SIG-M5 treated with dmso at 0.1 percent for 504 hours (cell line): Measurements from ENCODE around the gene USP14.

Source experiments
- DNase-seq: peaks from one replicate; lab custom pipeline; 2025; ENCODE audit not compliant: unreplicated experiment; lab: John Stamatoyannopoulos, UW

USP14 gene

GRCh38 chr18:159037-159652 is 788 bp downstream of the USP14 start:
- peak; percentile 9 for DNase-seq

GRCh38 chr18:159933-160332 is 1.6 kb downstream of the USP14 start:
- DNase-seq: no peak

GRCh38 chr18:160831-161570 is 2.6 kb downstream of the USP14 start:
- no peak for DNase-seq

- DNase-seq: no peak
These were observed 14.0 kb downstream of the USP14 start for GRCh38 chr18:172361-172760.

GRCh38 chr18:179499-179898 is 21.1 kb downstream of the USP14 start:
- no peak for DNase-seq

- no peak for DNase-seq
These were observed 23.4 kb downstream of the USP14 start for GRCh38 chr18:181711-182110.

GRCh38 chr18:183769-184168 is 25.4 kb downstream of the USP14 start:
- DNase-seq: no peak

- no peak for DNase-seq
These were observed 30.9 kb downstream of the USP14 start for GRCh38 chr18:189254-189653.

- DNase-seq: no peak
These were observed 33.4 kb downstream of the USP14 start for GRCh38 chr18:191725-192124.

GRCh38 chr18:192801-193200 is 34.4 kb downstream of the USP14 start:
- DNase-seq: no peak

GRCh38 chr18:195651-196050 is 37.3 kb downstream of the USP14 start:
- no peak for DNase-seq

GRCh38 chr18:199214-199613 is 40.9 kb downstream of the USP14 start:
- no peak for DNase-seq

GRCh38 chr18:199768-200167 is 41.4 kb downstream of the USP14 start:
- DNase-seq: no peak

GRCh38 chr18:210075-210474 is 51.7 kb downstream of the USP14 start:
- DNase-seq: no peak

- DNase-seq: no peak
These were observed 52.4 kb downstream of the USP14 start for GRCh38 chr18:210733-211132.

- DNase-seq: no peak
These were observed 53.2 kb downstream of the USP14 start for GRCh38 chr18:211582-211981.

GRCh38 chr18:212780-213179 is 54.4 kb downstream of the USP14 start:
- no peak for DNase-seq

GRCh38 chr18:213505-213904 is 55.1 kb downstream of the USP14 start:
- DNase-seq: no peak

GRCh38 chr18:213966-214365 is 55.6 kb downstream of the USP14 start:
- no peak for DNase-seq

- DNase-seq: no peak
These were observed 57.2 kb downstream of the USP14 start for GRCh38 chr18:215448-216010.

GRCh38 chr18:217532-218336 is 59.4 kb downstream of the USP14 start:
- DNase-seq: no peak

GRCh38 chr18:220708-221107 is 62.4 kb downstream of the USP14 start:
- no peak for DNase-seq
